GM18520 (cell line): ENCODE measurements around the gene NELL1.

Experiments used
- ATAC-seq: cut with Tn5 transposase; IDR thresholded peaks from one replicate; pipeline ENCODE4 v1.9.1; 2021; ENCODE audit not compliant: unreplicated experiment

NELL1 gene

GRCh38 chr11:20937826-20938225 is 268.4 kb downstream of the NELL1 start:
- ATAC-seq: no peak

DNA sequence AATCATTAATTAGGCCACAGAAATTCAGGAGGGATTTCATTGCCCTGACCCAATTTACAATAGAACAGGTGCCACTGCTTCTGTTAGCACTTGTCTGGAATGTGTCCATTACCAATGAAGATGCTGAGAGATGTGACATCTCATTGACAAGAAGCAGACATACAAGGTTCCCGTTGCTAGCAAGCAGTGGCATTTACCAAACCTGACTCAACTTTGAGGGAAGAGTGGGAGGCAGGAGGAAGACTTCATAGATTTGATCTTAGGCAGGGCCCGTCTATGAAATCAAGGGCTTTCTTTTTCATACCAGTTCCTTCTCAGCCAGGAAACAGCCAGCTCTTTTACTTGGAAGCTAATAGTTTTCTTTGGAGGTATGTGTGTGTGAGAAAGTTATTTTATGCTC is 280.2 kb downstream of the NELL1 start:
- ATAC-seq: no peak

- ATAC-seq: no peak
Observed at GRCh38 chr11:20962581-20962980, 293.2 kb downstream of the NELL1 start.

DNA sequence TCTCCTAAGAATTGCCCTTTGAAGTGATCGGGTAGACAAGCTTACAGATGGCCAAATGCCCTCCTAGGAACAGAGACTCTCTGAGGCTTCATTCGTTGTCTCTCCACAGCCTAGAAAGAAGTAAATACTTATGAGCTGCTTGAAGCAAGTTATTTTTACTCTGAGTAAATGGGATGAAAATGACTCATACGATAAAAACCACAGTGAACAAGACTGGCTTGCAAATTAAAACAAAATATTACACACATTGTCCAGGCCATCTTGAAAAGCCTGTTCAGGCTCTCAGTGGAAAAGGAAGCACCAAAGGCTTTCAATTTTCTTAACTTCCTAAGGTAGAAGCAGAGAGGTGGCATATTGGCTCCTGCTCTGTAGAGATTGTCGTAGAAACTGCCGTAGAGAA is 294.2 kb downstream of the NELL1 start:
- no peak for ATAC-seq

- no peak for ATAC-seq
Observed at GRCh38 chr11:20964985-20965384, 295.6 kb downstream of the NELL1 start.

- no peak for ATAC-seq
Observed at GRCh38 chr11:20966489-20966888, 297.1 kb downstream of the NELL1 start.

DNA sequence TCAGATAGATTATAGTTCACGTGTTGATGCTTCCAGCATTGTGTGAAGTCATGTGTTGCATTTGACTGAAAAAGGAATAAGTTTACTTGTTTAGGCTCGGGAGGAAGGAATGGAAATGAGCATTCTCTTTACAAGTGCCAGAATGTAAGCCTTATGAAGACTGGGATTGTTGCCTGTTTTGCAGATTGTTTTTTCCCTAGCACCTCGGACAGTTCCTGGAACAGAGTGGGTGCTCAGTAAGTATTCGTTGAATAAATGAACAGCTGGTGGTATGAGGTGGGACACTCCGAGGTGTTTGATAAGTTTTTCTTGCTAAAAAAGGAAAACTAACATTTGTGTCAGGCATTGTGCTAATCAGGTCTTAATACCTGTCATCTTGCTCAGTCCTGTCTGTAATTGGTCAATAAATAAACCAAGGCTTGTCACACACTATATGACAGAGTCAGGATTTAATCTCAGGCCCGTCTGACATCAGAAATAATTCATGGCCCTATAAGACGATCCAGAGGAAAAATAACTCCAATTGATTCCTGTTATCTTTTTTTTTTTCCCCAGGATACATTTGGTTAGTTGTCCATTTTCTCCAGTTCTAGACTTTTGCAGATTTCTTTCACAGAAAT is 304.7 kb downstream of the NELL1 start:
- ATAC-seq: no peak

GRCh38 chr11:20980736-20981135 is 311.4 kb downstream of the NELL1 start:
- no peak for ATAC-seq

GRCh38 chr11:20990447-20990846 is 321.1 kb downstream of the NELL1 start:
- no peak for ATAC-seq

DNA sequence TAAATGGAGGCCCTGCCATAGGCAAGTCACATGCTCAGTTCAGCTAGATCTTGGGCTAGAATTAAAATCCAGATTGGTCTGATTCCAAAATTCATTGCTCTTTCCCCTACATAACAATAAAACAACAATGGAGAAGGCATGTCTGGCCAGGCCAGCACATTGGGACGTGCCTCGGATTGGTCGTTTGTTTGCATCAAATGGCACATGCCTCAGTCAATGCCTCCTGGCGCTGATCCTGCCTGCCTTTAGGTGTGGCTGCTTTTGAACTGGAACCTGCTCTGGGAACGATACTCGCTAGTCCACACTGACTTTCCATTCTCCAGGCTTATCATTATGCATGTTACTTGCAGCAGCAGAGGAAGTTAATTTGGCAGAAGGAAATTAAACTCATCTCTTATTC is 322.1 kb downstream of the NELL1 start:
- ATAC-seq: no peak

GRCh38 chr11:21007297-21007696 is 337.9 kb downstream of the NELL1 start:
- no peak for ATAC-seq

DNA sequence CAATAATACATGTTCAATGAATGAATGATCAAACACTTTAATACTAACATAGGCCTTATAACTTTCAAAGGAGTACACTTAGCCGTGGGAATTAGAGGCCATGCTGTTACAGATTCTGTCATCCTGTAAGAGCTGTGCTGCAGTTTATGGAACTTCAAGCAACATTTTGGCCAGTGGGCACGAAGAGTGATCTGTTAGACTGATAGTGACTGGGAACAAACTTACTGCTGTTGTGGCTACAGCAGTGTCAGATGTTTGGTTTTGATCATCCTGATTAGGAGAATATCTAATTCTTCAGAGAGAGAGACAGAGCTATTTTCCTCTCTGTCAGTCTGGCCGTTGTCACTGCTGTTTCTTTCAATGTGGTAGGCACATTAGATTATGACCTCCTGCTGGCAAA is 348.9 kb downstream of the NELL1 start:
- no peak for ATAC-seq

DNA sequence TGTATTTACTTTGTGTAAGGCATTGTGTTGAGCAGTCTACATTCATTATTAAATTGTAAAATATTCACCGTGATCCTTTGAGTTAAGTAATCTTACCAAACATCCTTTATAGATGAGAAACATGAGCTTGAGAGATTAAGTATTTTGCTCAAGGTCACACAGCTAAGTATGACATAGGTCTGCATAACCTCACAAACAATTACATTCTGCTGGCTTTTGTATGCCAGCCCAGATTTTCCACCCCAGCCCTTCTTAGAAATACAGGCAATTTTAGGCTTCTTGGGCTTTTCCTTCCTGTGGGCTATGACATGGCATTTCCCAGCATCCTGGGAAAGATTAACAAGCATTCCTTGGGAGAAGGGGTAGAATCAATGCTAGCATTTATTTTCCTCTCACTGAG is 357.3 kb downstream of the NELL1 start:
- ATAC-seq: no peak

GRCh38 chr11:21037850-21038249 is 368.5 kb downstream of the NELL1 start:
- no peak for ATAC-seq

GRCh38 chr11:21038801-21039200 is 369.4 kb downstream of the NELL1 start:
- ATAC-seq: no peak

GRCh38 chr11:21040630-21041029 is 371.2 kb downstream of the NELL1 start:
- ATAC-seq: no peak

DNA sequence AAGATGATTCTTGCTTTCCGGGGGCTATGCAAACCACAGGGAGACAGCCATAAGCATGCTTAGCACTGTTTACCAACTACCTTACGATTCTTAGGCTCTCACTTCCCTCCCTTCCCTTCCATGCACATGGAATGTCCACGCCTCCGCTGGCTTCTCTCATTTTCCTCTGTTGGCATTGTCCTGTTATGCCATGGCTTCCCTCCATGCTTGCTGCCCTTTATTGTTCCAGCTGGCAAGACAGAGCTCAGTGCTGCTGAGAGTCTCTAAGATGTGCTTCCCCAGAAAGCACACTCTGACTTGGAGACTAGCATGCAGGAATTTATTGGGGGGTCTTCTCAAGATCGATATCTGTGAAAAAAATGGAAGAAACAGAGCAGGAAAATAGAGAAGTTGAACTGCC is 379.2 kb downstream of the NELL1 start:
- no peak for ATAC-seq

DNA sequence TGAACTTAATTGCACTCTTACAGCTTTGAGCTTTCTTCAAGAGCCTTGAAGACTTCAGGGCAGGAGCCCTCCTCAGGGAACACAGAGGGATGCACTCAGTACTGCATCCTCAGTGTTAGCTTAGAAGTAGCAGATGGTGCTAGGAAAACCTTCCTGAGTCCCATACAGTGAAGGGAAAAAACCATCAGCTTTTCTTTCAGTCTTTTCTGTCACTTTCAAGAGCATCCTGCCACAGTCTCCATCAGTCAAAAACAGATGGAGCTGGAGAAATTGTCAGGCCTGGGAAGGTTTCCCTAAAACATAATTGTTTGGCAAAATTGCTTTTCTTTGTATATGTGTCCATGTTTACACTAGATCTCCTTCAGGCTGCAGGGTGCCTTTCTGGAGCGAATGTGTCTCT is 384.1 kb downstream of the NELL1 start:
- no peak for ATAC-seq

- no peak for ATAC-seq
Observed at GRCh38 chr11:21056644-21057043, 387.3 kb downstream of the NELL1 start.

GRCh38 chr11:21059879-21060278 is 390.5 kb downstream of the NELL1 start:
- ATAC-seq: no peak

GRCh38 chr11:21066030-21066429 is 396.6 kb downstream of the NELL1 start:
- ATAC-seq: no peak

GRCh38 chr11:21068886-21069285 is 399.5 kb downstream of the NELL1 start:
- no peak for ATAC-seq

DNA sequence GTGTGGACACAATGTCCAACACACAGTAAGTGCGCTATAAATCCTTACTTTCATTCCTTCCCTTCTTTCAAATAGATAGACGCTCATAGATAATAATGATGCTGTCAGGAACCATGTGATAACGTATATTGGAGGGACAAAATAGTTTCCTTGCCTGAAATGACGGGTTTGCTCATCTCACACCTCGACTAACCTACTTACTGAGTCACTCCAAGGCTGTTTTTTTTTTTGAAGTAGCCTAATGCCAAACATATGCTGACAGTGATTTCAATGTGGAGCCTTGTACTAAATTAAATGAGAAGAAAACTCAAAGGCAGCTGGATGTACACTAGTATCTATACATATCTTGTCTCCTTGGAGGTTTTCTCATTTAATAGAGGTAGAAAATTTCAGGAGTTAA is 400.5 kb downstream of the NELL1 start:
- no peak for ATAC-seq

DNA sequence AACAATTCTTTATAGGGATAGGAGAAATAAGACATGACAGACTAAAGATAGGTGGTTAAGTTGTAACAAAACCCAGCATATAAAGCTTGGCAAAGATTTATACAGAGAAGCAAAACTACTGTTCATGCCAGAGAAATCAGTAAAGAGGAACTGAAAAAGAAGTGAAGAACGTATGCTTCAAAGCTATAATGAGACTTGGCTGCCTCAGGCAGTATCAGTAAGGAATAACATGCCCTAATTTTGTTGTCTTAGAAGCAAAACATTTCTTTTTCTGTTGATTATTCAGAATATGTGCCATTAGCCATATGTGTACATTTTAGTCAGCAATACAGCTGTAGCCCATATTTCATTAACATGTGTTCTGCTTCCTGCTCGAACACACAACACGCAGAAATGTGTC is 403.2 kb downstream of the NELL1 start:
- ATAC-seq: peak; percentile 56
